HG03432 (cell line): ENCODE measurements around the gene CLEC3A.
"Not testable (repeated sequence)": the region's sequence is repeated elsewhere in the genome, so short reads cannot be mapped to it uniquely, and the experiment has no call there.

Experiments
- ATAC-seq: cut with Tn5 transposase; IDR thresholded peaks from one replicate; pipeline ENCODE4 v1.9.1; 2021; ENCODE audit warnings: mild to moderate bottlenecking, moderate library complexity; ENCODE audit not compliant: unreplicated experiment

The CLEC3A gene

DNA sequence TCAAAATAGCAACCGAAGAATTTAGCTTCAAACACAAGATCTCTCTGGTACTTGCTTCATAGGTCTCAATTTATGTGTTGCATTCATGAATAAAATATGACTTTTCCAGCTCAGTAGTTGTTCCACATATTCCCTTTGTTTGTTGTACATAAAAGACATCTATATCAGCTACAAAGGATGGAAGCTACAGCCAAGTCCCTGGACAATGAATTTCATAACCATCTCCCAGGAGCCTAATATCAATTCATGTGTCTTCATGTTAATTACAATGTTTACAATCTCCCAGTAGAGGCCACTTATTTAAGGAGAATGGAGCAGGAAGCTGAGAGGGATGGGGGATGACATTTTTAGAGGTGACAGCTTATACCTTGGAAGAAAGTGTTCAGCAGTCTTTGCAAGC lies 3.3 kb downstream of the CLEC3A start:
- no peak for ATAC-seq

DNA sequence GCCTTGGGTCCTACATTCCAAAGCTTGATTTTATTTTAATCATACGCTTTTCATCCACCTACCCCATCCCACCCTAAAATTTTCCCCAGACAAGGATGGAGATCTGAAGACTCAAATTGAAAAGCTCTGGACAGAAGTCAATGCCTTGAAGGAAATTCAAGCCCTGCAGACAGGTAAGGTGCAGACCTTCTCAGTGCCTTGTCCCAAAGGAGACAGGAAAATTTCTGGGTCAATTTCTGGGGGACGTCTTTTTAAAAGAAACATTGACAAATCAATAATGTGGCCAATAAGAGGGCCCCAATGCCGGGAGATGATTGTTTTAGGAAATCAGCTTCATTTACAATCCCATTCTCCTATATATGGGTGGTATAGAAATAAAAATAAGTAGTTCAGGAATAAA lies 5.7 kb downstream of the CLEC3A start:
- no peak for ATAC-seq

DNA sequence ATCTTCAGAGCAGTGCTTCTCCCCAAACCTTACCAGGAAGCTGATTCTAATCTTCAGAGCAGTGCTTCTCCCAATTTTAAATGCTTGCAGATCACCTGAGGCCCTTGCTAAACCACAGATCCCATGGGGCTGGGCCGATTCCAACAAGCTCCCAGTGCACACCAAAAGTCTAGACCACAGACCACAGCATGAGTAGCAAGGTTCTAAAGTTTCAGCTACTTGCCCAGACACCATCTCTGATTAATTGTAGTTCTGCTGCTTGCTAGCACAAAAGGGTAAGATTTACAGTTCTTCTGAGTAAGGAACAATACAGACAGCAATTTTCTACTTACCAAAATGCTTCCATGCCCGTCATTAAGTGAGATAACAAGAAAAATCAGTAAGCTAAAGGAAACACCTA lies 12.2 kb downstream of the CLEC3A start:
- no peak for ATAC-seq

- no peak for ATAC-seq
These were observed 12.7 kb downstream of the CLEC3A start for GRCh38 chr16:78035012-78035411.

GRCh38 chr16:78040396-78040795 lies 18.0 kb downstream of the CLEC3A start:
- ATAC-seq: no peak

GRCh38 chr16:78045865-78046581 lies 23.7 kb downstream of the CLEC3A start:
- no peak for ATAC-seq

- no peak for ATAC-seq
These were observed 26.0 kb downstream of the CLEC3A start for GRCh38 chr16:78048319-78048718.

DNA sequence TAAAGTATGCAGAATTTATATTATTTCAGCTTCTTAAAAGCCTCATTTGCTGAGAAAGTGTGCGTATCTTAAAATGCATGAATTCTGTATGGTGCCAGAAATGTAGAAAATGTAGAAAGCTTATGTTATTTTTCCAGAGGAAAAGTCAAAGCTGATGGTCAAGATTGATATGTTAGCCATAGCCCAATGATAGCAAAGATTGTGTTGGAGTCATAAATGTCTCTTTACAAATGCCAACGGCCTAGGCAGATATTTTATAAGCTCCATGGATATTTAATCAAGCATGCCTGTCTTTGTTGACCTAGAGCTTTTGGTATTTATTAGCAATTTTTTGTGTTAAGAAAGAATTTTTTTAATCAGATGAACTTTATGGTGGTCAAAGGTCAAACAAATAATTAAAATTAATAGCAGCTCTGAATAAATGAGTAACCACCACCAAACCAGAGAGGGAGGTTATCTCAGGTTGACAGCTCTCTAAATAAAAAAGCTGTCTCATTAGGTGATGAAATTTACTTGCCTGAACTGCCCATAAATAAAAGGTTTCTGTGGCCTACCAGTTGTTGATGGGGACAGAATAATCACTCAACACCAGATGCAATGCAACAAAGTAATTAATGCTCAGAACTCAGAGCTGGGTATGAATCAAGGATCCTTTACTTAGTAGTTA lies 28.5 kb downstream of the CLEC3A start:
- no peak for ATAC-seq

- ATAC-seq: no peak
These were observed 35.6 kb downstream of the CLEC3A start for GRCh38 chr16:78057803-78058564.

DNA sequence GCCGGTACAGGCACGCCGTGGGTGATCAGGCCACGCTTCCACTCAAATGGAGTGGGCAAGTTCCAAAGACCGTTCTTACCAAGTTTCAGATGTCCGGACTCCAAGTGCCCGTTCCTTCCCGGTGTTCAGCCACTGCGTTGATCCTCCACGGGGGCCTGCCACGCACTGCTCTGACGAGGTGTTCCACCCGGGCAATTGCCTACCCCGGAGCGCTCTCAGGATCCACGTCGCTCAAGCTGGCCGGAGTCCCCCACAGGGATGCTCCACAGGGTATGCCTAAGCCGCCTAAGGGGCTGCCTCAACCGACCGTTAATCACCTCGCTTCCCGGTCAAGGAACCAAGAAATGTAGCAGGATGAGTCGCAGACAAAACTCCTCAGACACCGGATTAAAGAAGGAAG lies 37.5 kb downstream of the CLEC3A start:
- not testable (repeated sequence) for ATAC-seq

DNA sequence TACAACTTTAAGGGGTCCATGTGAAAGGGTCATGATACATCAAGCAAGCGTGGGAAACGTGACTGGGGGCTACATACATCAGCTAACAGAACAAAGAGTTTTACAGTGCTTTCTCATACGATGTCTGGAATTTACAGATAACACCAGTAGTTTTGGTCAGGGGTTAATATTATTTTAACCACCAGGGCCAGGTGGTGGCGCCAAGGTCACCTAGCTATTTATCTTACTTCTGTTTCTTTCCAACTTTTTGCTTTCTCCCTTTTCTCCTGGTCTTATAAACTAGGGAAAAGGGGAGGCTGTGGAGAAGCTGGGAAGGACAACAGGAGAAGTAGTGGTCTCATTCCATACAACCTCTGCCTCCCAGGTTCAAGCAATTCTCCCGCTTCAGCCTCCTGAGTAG lies 37.9 kb downstream of the CLEC3A start:
- ATAC-seq: no peak

DNA sequence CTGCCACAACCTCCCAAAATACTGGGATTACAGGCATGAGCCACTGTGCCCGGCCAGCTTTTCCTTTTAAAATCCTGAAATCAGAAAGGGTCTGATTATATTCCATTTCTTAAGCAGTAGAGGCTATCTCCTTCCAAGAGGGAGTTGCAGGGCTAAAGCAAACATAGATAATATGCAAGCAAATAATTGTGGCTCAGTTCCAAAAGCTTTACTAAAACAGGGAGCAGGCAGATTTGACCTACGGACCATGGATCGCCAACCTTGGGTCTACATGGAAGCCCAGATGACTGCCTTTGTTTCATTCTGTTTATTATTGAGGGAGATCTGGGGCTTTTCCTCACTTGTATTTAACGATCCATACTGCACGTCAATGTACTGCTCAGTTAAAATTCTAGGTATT lies 38.5 kb downstream of the CLEC3A start:
- ATAC-seq: no peak

DNA sequence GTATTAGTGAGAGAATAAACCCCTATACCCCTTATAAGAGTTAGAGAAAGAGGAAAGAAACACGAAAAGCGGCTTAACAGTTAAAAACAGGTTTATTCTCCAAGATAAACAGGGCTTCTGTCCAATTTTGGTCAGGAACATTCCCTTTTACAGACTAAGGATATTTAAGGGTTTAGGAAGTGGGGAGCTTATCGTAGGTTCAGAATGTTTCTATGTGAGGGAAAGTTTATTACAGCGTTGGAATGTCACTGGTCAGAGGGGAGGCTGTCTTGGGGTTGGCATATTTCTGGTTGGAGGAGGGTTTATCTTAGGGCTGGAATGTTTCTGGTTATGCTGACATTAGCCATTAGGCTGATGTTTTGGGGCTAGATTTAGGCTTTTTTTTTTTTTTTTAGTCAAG lies 43.0 kb downstream of the CLEC3A start:
- ATAC-seq: no peak

GRCh38 chr16:78069913-78070312 lies 47.6 kb downstream of the CLEC3A start:
- no peak for ATAC-seq

DNA sequence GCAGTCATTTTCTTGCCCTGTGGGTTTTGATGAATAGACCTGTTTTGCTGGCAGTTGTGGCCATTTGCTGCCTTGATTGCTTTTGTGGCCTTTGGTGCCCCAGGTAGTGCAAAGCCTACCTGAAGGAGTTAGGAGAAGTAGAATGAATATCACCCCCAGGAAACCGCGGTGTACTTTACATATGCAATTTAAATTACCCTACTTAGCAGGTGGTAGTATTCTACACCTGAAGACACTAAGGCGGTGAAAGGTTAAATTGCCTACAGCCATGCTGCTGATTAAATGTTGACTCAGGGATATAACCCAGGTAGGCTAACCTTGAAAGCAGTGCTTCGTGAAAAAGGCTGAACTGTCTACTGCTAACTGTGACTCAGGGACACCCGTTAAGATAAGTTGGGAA lies 49.9 kb downstream of the CLEC3A start:
- no peak for ATAC-seq

- ATAC-seq: no peak
These were observed 53.5 kb downstream of the CLEC3A start for GRCh38 chr16:78075800-78076199.

DNA sequence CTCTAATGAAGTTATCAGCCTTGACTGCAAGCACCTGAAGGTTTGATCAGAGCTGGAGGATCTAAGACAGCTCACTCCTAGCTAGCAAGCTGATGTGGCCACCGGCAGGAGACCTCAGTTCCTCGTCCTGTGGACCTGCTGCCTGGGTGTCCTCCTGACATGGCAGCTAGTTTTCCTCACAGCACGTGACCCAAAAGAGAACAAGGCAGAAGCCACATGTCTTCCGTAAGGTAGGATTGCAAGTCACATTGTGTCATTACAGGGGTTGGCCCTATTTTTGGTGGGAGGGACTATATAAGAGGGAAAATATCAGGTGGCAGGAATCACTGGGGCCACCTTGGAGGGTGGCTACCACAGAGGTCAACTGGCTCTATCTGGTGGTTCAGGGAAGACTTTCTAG lies 59.0 kb downstream of the CLEC3A start:
- ATAC-seq: no peak
